CD4-positive, alpha-beta T cell treated with Interleukin-15 for 1 hour (primary cell): Measurements from ENCODE around the gene ITGA3.
A peak's percentile ranks its signal among the peaks of the same experiment; 100 is the strongest.

Experiments
- DNase-seq: peaks from one replicate; pipeline ENCODE4 v3.0.0-alpha.2; 2020

ITGA3 gene

GRCh38 chr17:50113624-50114320 is 57.9 kb downstream of the ITGA3 start:
- DNase-seq: no peak

GRCh38 chr17:50114401-50114800 is 58.5 kb downstream of the ITGA3 start:
- no peak for DNase-seq

- DNase-seq: peak; percentile 47
These were observed 59.0 kb downstream of the ITGA3 start for GRCh38 chr17:50114849-50115357.

GRCh38 chr17:50115756-50116155 is 59.8 kb downstream of the ITGA3 start:
- DNase-seq: no peak

GRCh38 chr17:50117202-50118051 is 61.5 kb downstream of the ITGA3 start:
- peak; percentile 59 for DNase-seq

GRCh38 chr17:50118076-50118827 is 62.3 kb downstream of the ITGA3 start:
- no peak for DNase-seq

- no peak for DNase-seq
These were observed 62.9 kb downstream of the ITGA3 start for GRCh38 chr17:50118828-50119218.

GRCh38 chr17:50120475-50121253 is 64.8 kb downstream of the ITGA3 start:
- DNase-seq: no peak

GRCh38 chr17:50122945-50123344 is 67.0 kb downstream of the ITGA3 start:
- no peak for DNase-seq

- DNase-seq: no peak
These were observed 67.9 kb downstream of the ITGA3 start for GRCh38 chr17:50123649-50124349.

GRCh38 chr17:50125420-50125997 is 69.6 kb downstream of the ITGA3 start:
- DNase-seq: no peak

- no peak for DNase-seq
These were observed 71.9 kb downstream of the ITGA3 start for GRCh38 chr17:50127697-50128361.

- DNase-seq: no peak
These were observed 72.8 kb downstream of the ITGA3 start for GRCh38 chr17:50128441-50129352.

- DNase-seq: no peak
These were observed 73.4 kb downstream of the ITGA3 start for GRCh38 chr17:50129353-50129727.

- peak; percentile 60 for DNase-seq
These were observed 74.0 kb downstream of the ITGA3 start, which contains the start of gene SAMD14 for GRCh38 chr17:50129728-50130558. Gene SAMD14 (minus strand): TSS chr17:50130160. CDS start chr17:50124959, 5,201 bp downstream.

- no peak for DNase-seq
These were observed 74.8 kb downstream of the ITGA3 start for GRCh38 chr17:50130559-50131305.

- no peak for DNase-seq
These were observed 76.3 kb downstream of the ITGA3 start for GRCh38 chr17:50132104-50132794.
